ENCODE results near the gene XCL2.

- no peak for TF ChIP-seq CTCF (IDR thresholded peaks at IDR 0.05)
- no peak for TF ChIP-seq POLR2A (IDR thresholded peaks at IDR 0.05)
Observed at GRCh38 chr1:168582688-168583336, 39.0 kb upstream of the XCL2 start.

Data from uterus (tissue), 2 donors.